ENCODE data around the gene NUP88.
"Not testable (repeated sequence)": the region's sequence is repeated elsewhere in the genome, so short reads cannot be mapped to it uniquely, and the experiment has no call there.

NUP88 gene

GRCh38 chr17:5437721-5438317, 18.4 kb upstream of the NUP88 start:
- no peak overlapping the region for H3K27ac ChIP-seq (ENCODE audit: low read length)
- H3K36me3 ChIP-seq (ENCODE audit: control insufficient read depth, insufficient read depth, low read length) = peaks cover 25% of the 10 kb centered on the region
- H3K27me3 ChIP-seq (ENCODE audit: control insufficient read depth, insufficient read depth, low read length) = no peaks in the 10 kb centered on the region
- no peaks in the 10 kb centered on the region for H3K9me3 ChIP-seq (ENCODE audit: control insufficient read depth, insufficient read depth, low read length)
- peak overlapping the region; percentile 100; the same call in 1 of the 2 replicates for H3K4me3 ChIP-seq (ENCODE audit: low read length)
- no CpG with 5 or more reads among the region's 5 CpGs for WGBS (ENCODE audit: insufficient coverage, insufficient read length)
- DNase-seq (ENCODE audit: low read depth, low spot score) = no peak
- H3K4me1 ChIP-seq (ENCODE audit: control insufficient read depth, insufficient read depth, low read length) = 0 out of 2 replicates have a peak, but pooled peaks cover 1% of the 10 kb centered on the region

- H3K27ac ChIP-seq (ENCODE audit: low read length); DNase-seq (ENCODE audit: low read depth, low spot score); H3K4me3 ChIP-seq (ENCODE audit: low read length); H3K27me3 ChIP-seq (ENCODE audit: control insufficient read depth, insufficient read depth, low read length); H3K9me3 ChIP-seq (ENCODE audit: control insufficient read depth, insufficient read depth, low read length); H3K4me1 ChIP-seq (ENCODE audit: control insufficient read depth, insufficient read depth, low read length): not testable (repeated sequence)
- H3K36me3 ChIP-seq (ENCODE audit: control insufficient read depth, insufficient read depth, low read length) = peaks cover 36% of the 10 kb centered on the region
- WGBS (ENCODE audit: insufficient coverage, insufficient read length) = no CpG with 5 or more reads among the region's 12 CpGs
These were observed 16.4 kb upstream of the NUP88 start for GRCh38 chr17:5435781-5436315.

GRCh38 chr17:5434984-5435383, 15.5 kb upstream of the NUP88 start:
- DNase-seq (ENCODE audit: low read depth, low spot score) = no peak
- H3K9me3 ChIP-seq (ENCODE audit: control insufficient read depth, insufficient read depth, low read length) = no peaks in the 10 kb centered on the region
- H3K27me3 ChIP-seq (ENCODE audit: control insufficient read depth, insufficient read depth, low read length) = no peaks in the 10 kb centered on the region
- no CpG with 5 or more reads among the region's 2 CpGs for WGBS (ENCODE audit: insufficient coverage, insufficient read length)
- 0 out of 2 replicates have a peak, but pooled peaks cover 1% of the 10 kb centered on the region for H3K4me1 ChIP-seq (ENCODE audit: control insufficient read depth, insufficient read depth, low read length)
- no peak overlapping the region for H3K4me3 ChIP-seq (ENCODE audit: low read length)
- no peak overlapping the region for H3K27ac ChIP-seq (ENCODE audit: low read length)
- peaks cover 38% of the 10 kb centered on the region for H3K36me3 ChIP-seq (ENCODE audit: control insufficient read depth, insufficient read depth, low read length)

GRCh38 chr17:5431949-5432556, 12.6 kb upstream of the NUP88 start:
- Histone ChIP-seq H3K27me3 (ENCODE audit: control insufficient read depth, insufficient read depth, low read length) (no peaks in the 10 kb centered on the region), H3K9me3 (ENCODE audit: control insufficient read depth, insufficient read depth, low read length) (no peaks in the 10 kb centered on the region), H3K4me3 (ENCODE audit: low read length) (no peak overlapping the region), H3K36me3 (ENCODE audit: control insufficient read depth, insufficient read depth, low read length) (peaks cover 48% of the 10 kb centered on the region), H3K4me1 (ENCODE audit: control insufficient read depth, insufficient read depth, low read length) (0 out of 2 replicates have a peak, but pooled peaks cover 1% of the 10 kb centered on the region), H3K27ac (ENCODE audit: low read length) (no peak overlapping the region)
- WGBS (ENCODE audit: insufficient coverage, insufficient read length) = no CpG with 5 or more reads among the region's 3 CpGs
- DNase-seq (ENCODE audit: low read depth, low spot score) = no peak

- not testable (repeated sequence) for H3K4me3 ChIP-seq (ENCODE audit: low read length); H3K27me3 ChIP-seq (ENCODE audit: control insufficient read depth, insufficient read depth, low read length); H3K9me3 ChIP-seq (ENCODE audit: control insufficient read depth, insufficient read depth, low read length); H3K4me1 ChIP-seq (ENCODE audit: control insufficient read depth, insufficient read depth, low read length); DNase-seq (ENCODE audit: low read depth, low spot score); H3K27ac ChIP-seq (ENCODE audit: low read length)
- no CpG with 5 or more reads among the region's 5 CpGs for WGBS (ENCODE audit: insufficient coverage, insufficient read length)
- H3K36me3 ChIP-seq (ENCODE audit: control insufficient read depth, insufficient read depth, low read length) = peaks cover 48% of the 10 kb centered on the region
These were observed 11.8 kb upstream of the NUP88 start for GRCh38 chr17:5431234-5431633.

- Histone ChIP-seq H3K4me3 (ENCODE audit: low read length) (no peak overlapping the region), H3K27ac (ENCODE audit: low read length) (no peak overlapping the region), H3K9me3 (ENCODE audit: control insufficient read depth, insufficient read depth, low read length) (no peaks in the 10 kb centered on the region), H3K4me1 (ENCODE audit: control insufficient read depth, insufficient read depth, low read length) (0 out of 2 replicates have a peak, but pooled peaks cover 1% of the 10 kb centered on the region), H3K27me3 (ENCODE audit: control insufficient read depth, insufficient read depth, low read length) (no peaks in the 10 kb centered on the region), H3K36me3 (ENCODE audit: control insufficient read depth, insufficient read depth, low read length) (peaks cover 50% of the 10 kb centered on the region)
- no CpG with 5 or more reads among the region's 3 CpGs for WGBS (ENCODE audit: insufficient coverage, insufficient read length)
- no peak for DNase-seq (ENCODE audit: low read depth, low spot score)
These were observed 11.0 kb upstream of the NUP88 start for GRCh38 chr17:5430413-5430999.

GRCh38 chr17:5429191-5429887, 9.9 kb upstream of the NUP88 start:
- H3K36me3 ChIP-seq (ENCODE audit: control insufficient read depth, insufficient read depth, low read length) = peaks cover 44% of the 10 kb centered on the region
- H3K4me3 ChIP-seq (ENCODE audit: low read length) = no peak overlapping the region
- no peaks in the 10 kb centered on the region for H3K4me1 ChIP-seq (ENCODE audit: control insufficient read depth, insufficient read depth, low read length)
- H3K9me3 ChIP-seq (ENCODE audit: control insufficient read depth, insufficient read depth, low read length) = no peaks in the 10 kb centered on the region
- H3K27ac ChIP-seq (ENCODE audit: low read length) = no peak overlapping the region
- no CpG with 5 or more reads among the region's 3 CpGs for WGBS (ENCODE audit: insufficient coverage, insufficient read length)
- DNase-seq (ENCODE audit: low read depth, low spot score) = no peak
- no peaks in the 10 kb centered on the region for H3K27me3 ChIP-seq (ENCODE audit: control insufficient read depth, insufficient read depth, low read length)

- H3K36me3 ChIP-seq (ENCODE audit: control insufficient read depth, insufficient read depth, low read length) = peaks cover 29% of the 10 kb centered on the region; the same call in 1 of the 2 replicates
- no peaks in the 10 kb centered on the region for H3K27me3 ChIP-seq (ENCODE audit: control insufficient read depth, insufficient read depth, low read length)
- H3K27ac ChIP-seq (ENCODE audit: low read length) = no peak overlapping the region
- DNase-seq (ENCODE audit: low read depth, low spot score) = no peak
- no peak overlapping the region for H3K4me3 ChIP-seq (ENCODE audit: low read length)
- no peaks in the 10 kb centered on the region for H3K4me1 ChIP-seq (ENCODE audit: control insufficient read depth, insufficient read depth, low read length)
- H3K9me3 ChIP-seq (ENCODE audit: control insufficient read depth, insufficient read depth, low read length) = no peaks in the 10 kb centered on the region
- WGBS (ENCODE audit: insufficient coverage, insufficient read length) = no CpG with 5 or more reads among the region's 3 CpGs
These were observed 6.4 kb upstream of the NUP88 start for GRCh38 chr17:5425826-5426225.

- no CpG with 5 or more reads among the region's 1 CpG for WGBS (ENCODE audit: insufficient coverage, insufficient read length)
- H3K4me3 ChIP-seq (ENCODE audit: low read length) = no peak overlapping the region
- no peaks in the 10 kb centered on the region for H3K4me1 ChIP-seq (ENCODE audit: control insufficient read depth, insufficient read depth, low read length)
- no peaks in the 10 kb centered on the region for H3K9me3 ChIP-seq (ENCODE audit: control insufficient read depth, insufficient read depth, low read length)
- H3K27me3 ChIP-seq (ENCODE audit: control insufficient read depth, insufficient read depth, low read length) = no peaks in the 10 kb centered on the region
- DNase-seq (ENCODE audit: low read depth, low spot score) = no peak
- H3K36me3 ChIP-seq (ENCODE audit: control insufficient read depth, insufficient read depth, low read length) = peaks cover 28% of the 10 kb centered on the region; the same call in 1 of the 2 replicates
- no peak overlapping the region for H3K27ac ChIP-seq (ENCODE audit: low read length)
These were observed 5.4 kb upstream of the NUP88 start for GRCh38 chr17:5424909-5425308.

GRCh38 chr17:5422505-5422904, 3.0 kb upstream of the NUP88 start:
- no peaks in the 10 kb centered on the region for H3K27me3 ChIP-seq (ENCODE audit: control insufficient read depth, insufficient read depth, low read length)
- no CpG with 5 or more reads among the region's 2 CpGs for WGBS (ENCODE audit: insufficient coverage, insufficient read length)
- no peak overlapping the region for H3K4me3 ChIP-seq (ENCODE audit: low read length)
- no peak overlapping the region for H3K27ac ChIP-seq (ENCODE audit: low read length)
- no peaks in the 10 kb centered on the region for H3K9me3 ChIP-seq (ENCODE audit: control insufficient read depth, insufficient read depth, low read length)
- peaks cover 18% of the 10 kb centered on the region; the same call in 1 of the 2 replicates for H3K36me3 ChIP-seq (ENCODE audit: control insufficient read depth, insufficient read depth, low read length)
- no peak for DNase-seq (ENCODE audit: low read depth, low spot score)
- H3K4me1 ChIP-seq (ENCODE audit: control insufficient read depth, insufficient read depth, low read length) = no peaks in the 10 kb centered on the region
